Kidney epithelial cell (primary cell): ENCODE measurements around the gene FAN1. TPM values are rescaled to one million over a fixed set of nuclear protein-coding genes. Genes with fewer than 3 reads are reported as not detected.

Experiments
- DNase-seq: peaks from one replicate; pipeline ENCODE4 v3.0.0-alpha.2; 2010; ENCODE audit warnings: low read depth
- H3K27me3 ChIP-seq: 2 replicates; pipeline ENCODE4 v1.6.0; 2011; ENCODE audit warnings: low read length; ENCODE audit not compliant: control insufficient read depth, insufficient read depth
- H3K36me3 ChIP-seq: 2 replicates; pipeline ENCODE4 v1.5.1; 2011; ENCODE audit warnings: low read length; ENCODE audit not compliant: control insufficient read depth, insufficient read depth
- H3K4me3 ChIP-seq: 2 replicates; pipeline ENCODE4 v1.5.1; 2011; ENCODE audit warnings: low read depth, mild to moderate bottlenecking, control low read depth, low read length
- CTCF ChIP-seq: IDR thresholded peaks from 2 replicates; pipeline ENCODE4 v1.5.1; 2011; ENCODE audit warnings: mild to moderate bottlenecking, moderate library complexity, low read length, control low read depth, inconsistent platforms; ENCODE audit not compliant: insufficient read depth, poor library complexity, severe bottlenecking
- total RNA-seq: library from RNA; depleted of rRNA; stranded (reverse); fragments of >200 nt; gene quantifications from 2 replicates; pipeline ENCODE4 v1.2.3, GENCODE V29; 2015

FAN1 gene
- total RNA-seq, 1 donor from 2014 or later = 12.1 TPM

GRCh38 chr15:30939161-30939560 lies 35.4 kb downstream of the FAN1 start:
- Histone ChIP-seq H3K4me3 (no peak overlapping the region), H3K36me3 (peaks cover 4% of the 10 kb centered on the region), H3K27me3 (no peaks in the 10 kb centered on the region)
- no peak for DNase-seq
- TF ChIP-seq CTCF = no peak

GRCh38 chr15:30940359-30940758 lies 36.6 kb downstream of the FAN1 start:
- no peak for TF ChIP-seq CTCF
- no peak overlapping the region for H3K4me3 ChIP-seq
- H3K36me3 ChIP-seq = peaks cover 4% of the 10 kb centered on the region
- DNase-seq = no peak
- H3K27me3 ChIP-seq = no peaks in the 10 kb centered on the region

GRCh38 chr15:30941520-30941919 lies 37.8 kb downstream of the FAN1 start:
- no peak for DNase-seq
- Histone ChIP-seq H3K4me3 (no peak overlapping the region), H3K27me3 (no peaks in the 10 kb centered on the region), H3K36me3 (peaks cover 4% of the 10 kb centered on the region)
- no peak for TF ChIP-seq CTCF

- no peak for DNase-seq
- Histone ChIP-seq H3K27me3 (no peaks in the 10 kb centered on the region), H3K36me3 (peaks cover 4% of the 10 kb centered on the region), H3K4me3 (no peak overlapping the region)
- TF ChIP-seq CTCF = no peak
Observed at GRCh38 chr15:30943654-30944335, 40.1 kb downstream of the FAN1 start.

- Histone ChIP-seq H3K36me3 (no peaks in the 10 kb centered on the region), H3K27me3 (no peaks in the 10 kb centered on the region), H3K4me3 (no peak overlapping the region)
- no peak for DNase-seq
- no peak for TF ChIP-seq CTCF
Observed at GRCh38 chr15:30953183-30953582, 49.5 kb downstream of the FAN1 start.
